HEK293 (cell line): ENCODE measurements around the gene ADCY3.

ENCODE experiments used
- CTCF ChIA-PET: fragments of 350-600 bp; formaldehyde crosslinking; extraction: SDS; loops from one replicate; lab custom pipeline; 2021; ENCODE audit warnings: antibody characterized with exemption; lab: Yijun Ruan, JAX
- POLR2A ChIA-PET: fragments of 300-600 bp; formaldehyde crosslinking; extraction: SDS; loops from one replicate; lab custom pipeline; 2020; ENCODE audit warnings: antibody characterized with exemption, inconsistent platforms; lab: Yijun Ruan, JAX
- H3K27ac ChIP-seq: fragments of 200-500 bp; sonication (Bioruptor generic); 2 replicates; pipeline ENCODE4 v1.5.1; 2014; ENCODE audit warnings: low read depth, low read length, control low read depth, inconsistent platforms; ENCODE audit errors: extremely low read depth
- H3K36me3 ChIP-seq, 2 experiments: fragments of 200-500 bp in 1 of 2; sonication (Bioruptor generic) in 1 of 2; 1 replicate in 1 of 2; 2 replicates in 1 of 2; pipeline ENCODE4 v1.5.1; 2014 to 2017; ENCODE audit warnings: inconsistent platforms in 2 of 2, low read length in 2 of 2; ENCODE audit not compliant: control insufficient read depth in 2 of 2, insufficient read depth in 1 of 2
- H3K4me1 ChIP-seq: fragments of 200-500 bp; sonication (Bioruptor generic); 2 replicates; pipeline ENCODE4 v1.5.1; 2014; ENCODE audit warnings: mild to moderate bottlenecking, low read length, inconsistent platforms; ENCODE audit not compliant: control insufficient read depth, insufficient read depth
- H3K4me3 ChIP-seq: 2 replicates; pipeline ENCODE4 v1.5.1; 2011; ENCODE audit warnings: low read depth, mild to moderate bottlenecking, control low read depth, low read length, moderate library complexity
- H3K9me3 ChIP-seq: fragments of 200-500 bp; sonication (Bioruptor generic); 2 replicates; pipeline ENCODE4 v1.5.1; 2014; ENCODE audit warnings: low read depth, low read length, inconsistent platforms; ENCODE audit not compliant: control insufficient read depth, insufficient read depth
- BCL11A ChIP-seq: fragments of 450-650 bp; formaldehyde crosslinking; IDR thresholded peaks from 2 replicates; pipeline ENCODE4 v1.5.1; 2016; ENCODE audit warnings: low read depth, missing biosample characterization, missing genetic modification characterization
- GFI1B ChIP-seq: fragments of 450-650 bp; formaldehyde crosslinking; IDR thresholded peaks from 2 replicates; pipeline ENCODE4 v1.5.1; 2016; ENCODE audit warnings: missing biosample characterization, missing genetic modification characterization
- HIC1 ChIP-seq: fragments of 450-650 bp; formaldehyde crosslinking; IDR thresholded peaks from 2 replicates; pipeline ENCODE4 v1.5.1; 2016; ENCODE audit warnings: missing biosample characterization, missing genetic modification characterization
- KLF17 ChIP-seq: fragments of 450-650 bp; formaldehyde crosslinking; IDR thresholded peaks from 2 replicates; pipeline ENCODE4 v1.5.1; 2016; ENCODE audit warnings: missing biosample characterization, missing genetic modification characterization
- KLF9 ChIP-seq: fragments of 450-650 bp; formaldehyde crosslinking; IDR thresholded peaks from 2 replicates; pipeline ENCODE4 v1.5.1; 2016; ENCODE audit warnings: missing biosample characterization, missing genetic modification characterization, low read depth
- PRDM1 ChIP-seq: fragments of 450-650 bp; formaldehyde crosslinking; IDR thresholded peaks from 2 replicates; pipeline ENCODE4; 2016; ENCODE audit warnings: missing biosample characterization, missing genetic modification characterization
- SP3 ChIP-seq: fragments of 450-650 bp; formaldehyde crosslinking; IDR thresholded peaks from 2 replicates; pipeline ENCODE4 v1.5.1; 2016; ENCODE audit warnings: missing biosample characterization, missing genetic modification characterization
- ZNF121 ChIP-seq: fragments of 450-650 bp; formaldehyde crosslinking; IDR thresholded peaks from 2 replicates; pipeline ENCODE4 v1.5.1; 2016; ENCODE audit warnings: missing biosample characterization, missing genetic modification characterization
- ZNF18 ChIP-seq: fragments of 450-650 bp; formaldehyde crosslinking; IDR thresholded peaks from 2 replicates; pipeline ENCODE4 v1.5.1; 2016; ENCODE audit warnings: missing biosample characterization, missing genetic modification characterization
- ZNF350 ChIP-seq: fragments of 450-650 bp; formaldehyde crosslinking; IDR thresholded peaks from 2 replicates; pipeline ENCODE4 v1.5.0; 2017; ENCODE audit warnings: missing biosample characterization, mild to moderate bottlenecking, missing genetic modification characterization
- ZNF488 ChIP-seq: fragments of 450-650 bp; formaldehyde crosslinking; IDR thresholded peaks from 2 replicates; pipeline ENCODE4 v1.5.1; 2016; ENCODE audit warnings: missing biosample characterization, missing genetic modification characterization
- ZNF501 ChIP-seq: fragments of 450-650 bp; formaldehyde crosslinking; IDR thresholded peaks from 2 replicates; pipeline ENCODE4 v1.5.1; 2016; ENCODE audit warnings: missing biosample characterization, missing genetic modification characterization
- ZNF623 ChIP-seq: fragments of 450-650 bp; formaldehyde crosslinking; IDR thresholded peaks from 2 replicates; pipeline ENCODE4 v1.5.1; 2016; ENCODE audit warnings: missing biosample characterization, missing genetic modification characterization
- ZNF677 ChIP-seq: fragments of 450-650 bp; IDR thresholded peaks from 2 replicates; pipeline ENCODE4 v1.5.0; 2018; ENCODE audit warnings: missing biosample characterization, mild to moderate bottlenecking, missing genetic modification characterization, moderate library complexity
- ZNF747 ChIP-seq: fragments of 450-650 bp; formaldehyde crosslinking; IDR thresholded peaks from 2 replicates; pipeline ENCODE4 v1.5.1; 2016; ENCODE audit warnings: missing biosample characterization, missing genetic modification characterization
- ZNF777 ChIP-seq: fragments of 450-650 bp; formaldehyde crosslinking; IDR thresholded peaks from 2 replicates; pipeline ENCODE4 v1.5.1; 2017; ENCODE audit warnings: missing biosample characterization, missing genetic modification characterization, borderline replicate concordance
- ZSCAN18 ChIP-seq: fragments of 450-650 bp; formaldehyde crosslinking; IDR thresholded peaks from 2 replicates; pipeline ENCODE4 v1.5.1; 2016; ENCODE audit warnings: missing biosample characterization, missing genetic modification characterization

Gene ADCY3

GRCh38 chr2:24907116-24907515 lies 12.9 kb downstream of the ADCY3 start:
- no peak overlapping the region for H3K27ac ChIP-seq
- H3K9me3 ChIP-seq = no peaks in the 10 kb centered on the region
- peaks cover 8 to 55% of the 10 kb centered on the region in 2 experiments; a peak in 2 of 3 replicates for H3K36me3 ChIP-seq
- ChIA-PET CTCF (no interaction called here), POLR2A (no interaction called here)
- no peaks in the 10 kb centered on the region for H3K4me1 ChIP-seq
- H3K4me3 ChIP-seq = no peak overlapping the region
- TF ChIP-seq KLF9 (tag by site-specific recombination) (no peak), ZNF777 (tag by site-specific recombination) (no peak), ZSCAN18 (tag by site-specific recombination) (no peak), ZNF121 (tag by site-specific recombination) (no peak), HIC1 (tag by site-specific recombination) (no peak), ZNF501 (tag by site-specific recombination) (no peak), PRDM1 (tag by site-specific recombination) (peak; percentile 48; the same call in 1 of the 2 replicates)

GRCh38 chr2:24906466-24906865 lies 13.6 kb downstream of the ADCY3 start:
- Histone ChIP-seq H3K27ac (no peak overlapping the region), H3K36me3 (peaks cover 11 to 51% of the 10 kb centered on the region in 2 experiments; a peak in 2 of 3 replicates)
- CTCF ChIA-PET = no interaction called here
- no peak for TF ChIP-seq KLF17
- TF ChIP-seq ZNF488 (tag by site-specific recombination) = no peak
- TF ChIP-seq ZNF747 (tag by site-specific recombination) = no peak
- TF ChIP-seq BCL11A (tag by site-specific recombination) = no peak
- no peak for TF ChIP-seq GFI1B (tag by site-specific recombination)
- TF ChIP-seq ZNF677 (tag by site-specific recombination) = no peak
- no peak for TF ChIP-seq ZNF350 (tag by site-specific recombination)
- TF ChIP-seq ZNF18 (tag by site-specific recombination) = no peak
- no peak for TF ChIP-seq SP3 (tag by site-specific recombination)
- no peak for TF ChIP-seq ZNF623
- TF ChIP-seq, all 188 proteins: peak for 0
- H3K4me1 ChIP-seq = no peaks in the 10 kb centered on the region
- POLR2A ChIA-PET = no interaction called here
- no peaks in the 10 kb centered on the region for H3K9me3 ChIP-seq
- H3K4me3 ChIP-seq = no peak overlapping the region
